HFFc6 (cell line): ENCODE results near the gene NUDT16L1. TPM values are rescaled to one million over a fixed set of nuclear protein-coding genes. Genes with fewer than 3 reads are reported as not detected.

Experiments used
- DNase-seq: peaks from one replicate; pipeline ENCODE4 v3.0.0-alpha.2; 2018
- H3K27ac Mint-ChIP-seq: 2 replicates; pipeline ENCODE4 v1.8.0; 2020; ENCODE audit warnings: mild to moderate bottlenecking, mixed read lengths
- H3K27me3 Mint-ChIP-seq: 2 replicates; pipeline ENCODE4 v1.8.0; 2021; ENCODE audit warnings: mild to moderate bottlenecking, moderate library complexity, mixed read lengths; ENCODE audit not compliant: insufficient read depth
- H3K36me3 Mint-ChIP-seq: 2 replicates; pipeline ENCODE4 v1.8.0; 2021; ENCODE audit warnings: low read depth, mixed read lengths
- H3K4me1 Mint-ChIP-seq: 2 replicates; pipeline ENCODE4 v1.8.0; 2020; ENCODE audit warnings: low read depth, mixed read lengths
- H3K4me3 Mint-ChIP-seq: 2 replicates; pipeline ENCODE4 v1.8.0; 2020; ENCODE audit warnings: mild to moderate bottlenecking, moderate library complexity, mixed read lengths
- H3K9me3 Mint-ChIP-seq: 2 replicates; pipeline ENCODE4 v1.8.0; 2020; ENCODE audit warnings: mild to moderate bottlenecking, mixed read lengths
- total RNA-seq, 6 experiments: library from RNA; stranded (reverse); fragmentation: NEBNext Ultra II Directional; extraction: Animal tissue kit (Norgen Biotek cat#: 25700); gene quantifications; 2 replicates in 1 of 6; 3 replicates in 5 of 6; pipeline ENCODE4 v1.2.3, GENCODE V29; 2021
- TF ChIP-seq, protein P1 (sequence below): fragments of 200-600 bp; sonication (generic); IDR thresholded peaks from 2 replicates; pipeline ENCODE4 v1.5.0; 2021; ENCODE audit warnings: antibody characterized with exemption, mild to moderate bottlenecking

NUDT16L1 gene
- total RNA-seq, 6 experiments from 2014 or later: 33.2 to 41.8 (median 34.3) TPM

DNA sequence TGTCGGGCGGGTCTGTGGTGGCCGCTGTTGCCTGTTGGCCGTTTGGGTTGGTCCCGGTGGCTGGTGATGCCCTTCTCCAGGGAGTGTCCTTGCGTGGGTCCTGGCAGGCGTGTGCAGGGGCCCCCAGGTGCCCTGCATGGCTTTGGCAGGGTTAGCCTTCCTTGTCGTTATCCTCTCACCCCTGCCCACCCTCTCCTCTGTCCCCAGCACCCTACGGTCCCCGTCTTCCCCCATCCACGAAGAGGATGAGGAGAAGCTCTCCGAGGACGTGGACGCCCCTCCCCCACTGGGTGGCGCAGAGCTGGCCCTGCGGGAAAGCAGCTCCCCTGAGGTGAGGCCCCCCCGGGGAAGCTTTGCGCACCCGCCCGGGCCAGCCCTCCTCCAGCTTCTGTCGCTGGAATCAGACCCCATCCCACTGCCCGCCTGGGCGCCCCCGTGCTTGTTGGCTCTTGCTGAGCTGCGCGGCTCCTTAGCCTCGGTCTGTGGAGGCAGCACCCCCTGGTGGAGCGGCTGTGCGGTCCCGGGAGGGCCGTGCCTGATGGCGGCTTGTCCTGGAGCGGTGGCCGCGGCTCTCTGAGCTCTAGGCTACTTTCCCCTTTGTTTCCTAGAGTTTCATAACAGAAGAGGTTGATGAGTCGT, 10.6 kb upstream of the NUDT16L1 start:
- no peaks in the 10 kb centered on the region for H3K4me1 Mint-ChIP-seq
- no peak overlapping the region for H3K27ac Mint-ChIP-seq

DNA sequence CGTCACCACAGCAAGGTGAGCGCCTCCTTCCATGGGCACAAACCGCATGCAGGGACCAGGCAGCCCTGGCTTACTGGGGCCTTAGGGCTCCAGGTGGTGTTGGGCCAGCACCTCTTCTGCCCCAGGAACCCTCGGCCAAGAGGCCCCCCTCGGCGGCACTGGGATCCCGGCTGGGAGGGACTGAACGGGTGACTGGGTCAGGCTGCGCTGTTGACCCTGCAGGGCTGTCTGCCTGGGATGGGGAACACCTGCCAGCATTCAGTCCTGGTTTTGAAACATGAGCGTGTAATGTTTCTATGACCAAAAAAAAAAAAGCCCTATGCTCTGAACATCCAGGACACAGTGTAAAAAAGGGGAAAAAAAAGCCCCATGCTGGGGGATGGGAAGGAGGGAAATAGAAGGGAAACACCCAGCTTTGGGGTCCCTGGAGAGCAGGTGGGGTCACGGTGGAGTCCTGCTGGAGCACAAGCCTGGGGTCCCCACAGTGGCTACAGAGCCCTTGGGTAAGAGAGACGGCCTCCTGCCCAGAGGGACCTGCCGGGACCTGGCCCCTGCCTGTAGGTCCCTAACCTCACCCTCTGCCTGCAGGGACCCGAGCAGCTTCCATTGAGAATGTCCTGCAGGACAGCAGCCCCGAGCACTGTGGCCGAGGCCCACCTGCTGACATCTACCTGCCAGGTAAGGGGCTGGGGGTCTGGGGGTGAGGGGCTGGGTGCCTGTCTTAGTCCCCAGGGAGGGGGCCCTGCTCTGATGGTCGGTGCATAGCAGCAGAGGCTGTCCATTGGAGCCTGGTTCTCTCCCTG, 9.9 kb upstream of the NUDT16L1 start:
- no peak for DNase-seq
- no peak overlapping the region for H3K4me3 Mint-ChIP-seq
- no peaks in the 10 kb centered on the region for H3K9me3 Mint-ChIP-seq
- peaks cover 4% of the 10 kb centered on the region for H3K36me3 Mint-ChIP-seq
- H3K27me3 Mint-ChIP-seq: peaks cover 4% of the 10 kb centered on the region
- H3K27ac Mint-ChIP-seq: no peak overlapping the region
- H3K4me1 Mint-ChIP-seq: no peaks in the 10 kb centered on the region
- TF ChIP-seq, protein P1, sequence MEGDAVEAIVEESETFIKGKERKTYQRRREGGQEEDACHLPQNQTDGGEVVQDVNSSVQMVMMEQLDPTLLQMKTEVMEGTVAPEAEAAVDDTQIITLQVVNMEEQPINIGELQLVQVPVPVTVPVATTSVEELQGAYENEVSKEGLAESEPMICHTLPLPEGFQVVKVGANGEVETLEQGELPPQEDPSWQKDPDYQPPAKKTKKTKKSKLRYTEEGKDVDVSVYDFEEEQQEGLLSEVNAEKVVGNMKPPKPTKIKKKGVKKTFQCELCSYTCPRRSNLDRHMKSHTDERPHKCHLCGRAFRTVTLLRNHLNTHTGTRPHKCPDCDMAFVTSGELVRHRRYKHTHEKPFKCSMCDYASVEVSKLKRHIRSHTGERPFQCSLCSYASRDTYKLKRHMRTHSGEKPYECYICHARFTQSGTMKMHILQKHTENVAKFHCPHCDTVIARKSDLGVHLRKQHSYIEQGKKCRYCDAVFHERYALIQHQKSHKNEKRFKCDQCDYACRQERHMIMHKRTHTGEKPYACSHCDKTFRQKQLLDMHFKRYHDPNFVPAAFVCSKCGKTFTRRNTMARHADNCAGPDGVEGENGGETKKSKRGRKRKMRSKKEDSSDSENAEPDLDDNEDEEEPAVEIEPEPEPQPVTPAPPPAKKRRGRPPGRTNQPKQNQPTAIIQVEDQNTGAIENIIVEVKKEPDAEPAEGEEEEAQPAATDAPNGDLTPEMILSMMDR: no peak

More for the DNA sequence above, 10.6 kb upstream of the NUDT16L1 start:
- peaks cover 4% of the 10 kb centered on the region for H3K27me3 Mint-ChIP-seq
- H3K4me3 Mint-ChIP-seq: no peak overlapping the region
- DNase-seq: no peak
- peaks cover 4% of the 10 kb centered on the region for H3K36me3 Mint-ChIP-seq
- no peaks in the 10 kb centered on the region for H3K9me3 Mint-ChIP-seq
- TF ChIP-seq, protein P1: peak; percentile 62

DNA sequence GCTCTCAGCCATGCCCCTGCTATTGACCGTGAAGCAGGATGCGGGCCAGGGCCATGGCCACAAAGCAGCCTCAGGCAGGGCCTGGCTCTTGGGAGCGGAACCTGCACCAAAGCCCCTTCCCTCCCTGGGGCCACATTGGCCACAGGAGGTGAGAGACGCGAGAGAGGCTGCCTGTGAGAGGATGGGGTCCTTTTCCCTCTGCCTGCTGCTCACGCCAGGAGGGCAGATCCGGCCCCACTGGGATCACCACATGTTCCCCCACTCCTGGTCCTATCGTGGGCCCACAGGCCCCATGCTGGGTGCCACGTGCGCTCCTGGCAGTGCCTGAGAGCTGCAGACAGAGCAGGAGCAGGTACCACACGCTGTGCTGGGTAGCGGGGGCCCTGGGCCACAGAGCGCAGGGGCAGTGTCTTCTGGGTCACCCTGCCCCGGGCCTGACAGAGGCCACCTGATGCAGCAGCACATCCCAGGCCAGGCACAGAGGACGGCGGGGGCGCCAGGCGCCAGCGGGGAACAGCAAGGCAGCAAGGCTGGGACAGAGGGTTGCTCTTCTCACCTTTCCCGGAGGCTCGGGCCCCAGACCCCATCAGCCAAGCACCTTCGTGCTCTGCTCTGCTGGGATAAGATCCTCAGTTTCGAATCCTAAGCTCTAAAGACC, 9.2 kb upstream of the NUDT16L1 start:
- no peaks in the 10 kb centered on the region for H3K9me3 Mint-ChIP-seq
- DNase-seq: no peak
- H3K4me3 Mint-ChIP-seq: no peak overlapping the region
- TF ChIP-seq, protein P1: no peak
- H3K27me3 Mint-ChIP-seq: peaks cover 4% of the 10 kb centered on the region
- H3K36me3 Mint-ChIP-seq: peaks cover 4% of the 10 kb centered on the region
- no peak overlapping the region for H3K27ac Mint-ChIP-seq
- no peaks in the 10 kb centered on the region for H3K4me1 Mint-ChIP-seq

DNA sequence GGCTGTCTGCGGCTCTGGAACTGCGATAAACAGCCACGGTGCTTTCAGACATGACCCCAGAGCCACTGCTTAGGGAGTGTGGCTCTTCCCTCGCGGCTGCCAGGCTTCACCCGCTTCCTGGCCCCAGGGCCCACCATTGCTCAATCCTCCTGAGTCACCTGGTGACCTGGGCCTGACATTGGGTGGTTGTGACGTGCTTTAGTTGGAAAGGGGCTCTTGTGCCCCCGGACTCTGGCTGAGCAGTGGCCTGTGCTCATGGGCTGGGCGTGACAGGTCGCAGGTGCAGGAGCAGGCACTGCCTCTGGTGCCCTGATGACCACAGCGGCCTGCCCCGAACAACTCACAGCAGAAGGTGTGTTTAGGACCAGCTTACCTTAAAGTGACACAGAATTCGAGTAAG, 8.6 kb upstream of the NUDT16L1 start:
- DNase-seq: no peak
- Mint-ChIP-seq H3K27me3 (peaks cover 2% of the 10 kb centered on the region), H3K36me3 (peaks cover 4% of the 10 kb centered on the region)

DNA sequence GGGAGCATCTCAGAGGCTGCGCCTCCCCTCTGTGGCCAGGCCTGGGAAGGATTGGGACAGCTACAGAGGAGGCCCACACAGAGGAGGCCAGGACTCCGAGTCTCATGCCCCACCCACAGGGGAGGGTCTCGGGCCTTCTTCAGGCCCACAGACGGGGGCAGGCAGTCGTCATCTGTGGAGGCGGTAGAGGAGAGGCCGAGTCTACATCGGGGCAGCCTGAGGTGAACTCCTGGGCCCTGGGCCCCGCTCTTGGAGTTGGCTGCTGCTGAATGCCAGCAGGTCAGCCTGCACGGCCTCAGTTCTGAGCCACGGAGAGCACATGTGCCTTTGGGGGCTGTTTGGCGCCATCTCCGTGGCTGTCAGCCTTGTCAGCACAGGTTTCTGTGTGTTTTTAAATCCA, 8.1 kb upstream of the NUDT16L1 start:
- Mint-ChIP-seq H3K36me3 (peaks cover 4% of the 10 kb centered on the region), H3K9me3 (no peaks in the 10 kb centered on the region), H3K27me3 (no peaks in the 10 kb centered on the region; the same call in 1 of the 2 replicates), H3K4me3 (no peak overlapping the region), H3K27ac (no peak overlapping the region), H3K4me1 (no peaks in the 10 kb centered on the region)
- TF ChIP-seq, protein P1: no peak
- DNase-seq: no peak

More for the DNA sequence above, 8.6 kb upstream of the NUDT16L1 start:
- TF ChIP-seq, protein P1: no peak
- Mint-ChIP-seq H3K4me1 (no peaks in the 10 kb centered on the region), H3K4me3 (no peak overlapping the region), H3K27ac (no peak overlapping the region), H3K9me3 (no peaks in the 10 kb centered on the region)
